Endothelial cell of umbilical vein (primary cell): ENCODE measurements around the gene PRPSAP1.

Experiments used
- CTCF ChIP-seq, 2 donors: IDR thresholded peaks; 1 replicate in 1 of 2; 2 replicates in 1 of 2; pipeline ENCODE4 v1.5.1; 2011; ENCODE audit warnings: low read length in 2 of 2, mild to moderate bottlenecking in 2 of 2, moderate library complexity in 2 of 2, control low read depth in 1 of 2, inconsistent platforms in 1 of 2, low read depth in 1 of 2; ENCODE audit not compliant: insufficient read depth in 1 of 2; ENCODE audit errors: extremely low read depth in 1 of 2
- GATA2 ChIP-seq: IDR thresholded peaks from 2 replicates; pipeline ENCODE4 v1.7.0; 2011; ENCODE audit warnings: low read depth, mild to moderate bottlenecking, moderate library complexity, mixed read lengths, low read length; ENCODE audit not compliant: insufficient read length, insufficient read depth
- POLR2A ChIP-seq: IDR thresholded peaks from 2 replicates; pipeline ENCODE4 v1.6.1; 2012; ENCODE audit warnings: low read depth, mild to moderate bottlenecking, control low read depth, low read length

- no peak for TF ChIP-seq CTCF (IDR thresholded peaks at IDR 0.05; ENCODE audit: extremely low read depth in 1 of 2, insufficient read depth in 1 of 2, low read depth in 1 of 2, low read length in 2 of 2)
- TF ChIP-seq POLR2A, result no peak
- TF ChIP-seq GATA2, result no peak
These were observed 89.8 kb downstream of the PRPSAP1 start for GRCh38 chr17:76263896-76264295.
